ENCODE measurements around the gene MED9. TPM values are rescaled to one million over a fixed set of nuclear protein-coding genes. Genes with fewer than 3 reads are reported as not detected.
"Not testable (repeated sequence)": the region's sequence is repeated elsewhere in the genome, so short reads cannot be mapped to it uniquely, and the experiment has no call there.

The MED9 gene
- total and polyA plus RNA-seq, 4 donors: 6.4 to 12.5 (median 8.8) TPM

DNA sequence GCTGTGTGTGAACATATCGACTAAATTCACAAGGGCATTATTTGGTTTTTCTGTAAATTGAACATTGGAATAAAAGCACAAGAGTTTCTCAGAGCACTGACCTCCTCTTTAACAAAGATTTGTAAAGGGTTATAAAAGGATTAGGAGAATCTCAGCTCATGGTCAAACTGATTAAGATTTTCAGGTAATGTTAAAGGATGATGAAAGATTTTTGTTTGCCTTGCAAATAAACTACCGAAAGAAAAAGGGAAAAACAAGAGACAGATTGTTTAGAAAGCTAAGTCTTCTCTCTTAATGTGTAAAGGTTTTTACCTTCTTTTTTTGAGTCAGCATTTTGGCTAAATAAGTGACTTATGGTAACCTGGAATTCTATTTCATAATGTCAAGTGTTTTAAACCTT lies 47.6 kb upstream of the MED9 start:
- Histone ChIP-seq H3K9me3 (ENCODE audit: control insufficient read depth in 4 of 4, low read length in 3 of 4) (peaks cover 0 to 3% (median 0%) of the 10 kb centered on the region in 4 donors), H3K4me3 (ENCODE audit: low read depth in 1 of 3, low read length in 3 of 3) (no peak overlapping the region), H3K27me3 (ENCODE audit: control insufficient read depth in 4 of 4, insufficient read depth in 4 of 4, low read length in 3 of 4) (no peaks in the 10 kb centered on the region), H3K27ac (ENCODE audit: low read depth in 1 of 2, low read length in 2 of 2) (peak overlapping the region in 1 of 2 donors; percentile 40), H3K36me3 (ENCODE audit: control insufficient read depth in 4 of 4, insufficient read depth in 3 of 4, low read depth in 1 of 4, low read length in 3 of 4) (no peaks in the 10 kb centered on the region), H3K4me1 (ENCODE audit: control insufficient read depth in 4 of 4, insufficient read depth in 4 of 4, low read length in 3 of 4) (peaks cover 0 to 4% (median 0%) of the 10 kb centered on the region in 4 donors), H3K9ac (ENCODE audit: low read depth in 1 of 2, low read length in 2 of 2) (peak overlapping the region in 1 of 2 donors; percentile 89)
- no peak for DNase-seq (ENCODE audit: low spot score)
- WGBS: 44% methylated on average over 2 of the region's 2 CpGs
- TF ChIP-seq HNF4G (IDR thresholded peaks at IDR 0.05): no peak
- peak; percentile 20 for TF ChIP-seq SP1 (IDR thresholded peaks at IDR 0.05)
- TF ChIP-seq, protein P1, sequence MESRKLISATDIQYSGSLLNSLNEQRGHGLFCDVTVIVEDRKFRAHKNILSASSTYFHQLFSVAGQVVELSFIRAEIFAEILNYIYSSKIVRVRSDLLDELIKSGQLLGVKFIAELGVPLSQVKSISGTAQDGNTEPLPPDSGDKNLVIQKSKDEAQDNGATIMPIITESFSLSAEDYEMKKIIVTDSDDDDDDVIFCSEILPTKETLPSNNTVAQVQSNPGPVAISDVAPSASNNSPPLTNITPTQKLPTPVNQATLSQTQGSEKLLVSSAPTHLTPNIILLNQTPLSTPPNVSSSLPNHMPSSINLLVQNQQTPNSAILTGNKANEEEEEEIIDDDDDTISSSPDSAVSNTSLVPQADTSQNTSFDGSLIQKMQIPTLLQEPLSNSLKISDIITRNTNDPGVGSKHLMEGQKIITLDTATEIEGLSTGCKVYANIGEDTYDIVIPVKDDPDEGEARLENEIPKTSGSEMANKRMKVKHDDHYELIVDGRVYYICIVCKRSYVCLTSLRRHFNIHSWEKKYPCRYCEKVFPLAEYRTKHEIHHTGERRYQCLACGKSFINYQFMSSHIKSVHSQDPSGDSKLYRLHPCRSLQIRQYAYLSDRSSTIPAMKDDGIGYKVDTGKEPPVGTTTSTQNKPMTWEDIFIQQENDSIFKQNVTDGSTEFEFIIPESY (IDR thresholded peaks at IDR 0.05): no peak
- TF ChIP-seq, protein P2, sequence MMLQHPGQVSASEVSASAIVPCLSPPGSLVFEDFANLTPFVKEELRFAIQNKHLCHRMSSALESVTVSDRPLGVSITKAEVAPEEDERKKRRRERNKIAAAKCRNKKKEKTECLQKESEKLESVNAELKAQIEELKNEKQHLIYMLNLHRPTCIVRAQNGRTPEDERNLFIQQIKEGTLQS (IDR thresholded peaks at IDR 0.05): no peak
- TF ChIP-seq, protein P3, sequence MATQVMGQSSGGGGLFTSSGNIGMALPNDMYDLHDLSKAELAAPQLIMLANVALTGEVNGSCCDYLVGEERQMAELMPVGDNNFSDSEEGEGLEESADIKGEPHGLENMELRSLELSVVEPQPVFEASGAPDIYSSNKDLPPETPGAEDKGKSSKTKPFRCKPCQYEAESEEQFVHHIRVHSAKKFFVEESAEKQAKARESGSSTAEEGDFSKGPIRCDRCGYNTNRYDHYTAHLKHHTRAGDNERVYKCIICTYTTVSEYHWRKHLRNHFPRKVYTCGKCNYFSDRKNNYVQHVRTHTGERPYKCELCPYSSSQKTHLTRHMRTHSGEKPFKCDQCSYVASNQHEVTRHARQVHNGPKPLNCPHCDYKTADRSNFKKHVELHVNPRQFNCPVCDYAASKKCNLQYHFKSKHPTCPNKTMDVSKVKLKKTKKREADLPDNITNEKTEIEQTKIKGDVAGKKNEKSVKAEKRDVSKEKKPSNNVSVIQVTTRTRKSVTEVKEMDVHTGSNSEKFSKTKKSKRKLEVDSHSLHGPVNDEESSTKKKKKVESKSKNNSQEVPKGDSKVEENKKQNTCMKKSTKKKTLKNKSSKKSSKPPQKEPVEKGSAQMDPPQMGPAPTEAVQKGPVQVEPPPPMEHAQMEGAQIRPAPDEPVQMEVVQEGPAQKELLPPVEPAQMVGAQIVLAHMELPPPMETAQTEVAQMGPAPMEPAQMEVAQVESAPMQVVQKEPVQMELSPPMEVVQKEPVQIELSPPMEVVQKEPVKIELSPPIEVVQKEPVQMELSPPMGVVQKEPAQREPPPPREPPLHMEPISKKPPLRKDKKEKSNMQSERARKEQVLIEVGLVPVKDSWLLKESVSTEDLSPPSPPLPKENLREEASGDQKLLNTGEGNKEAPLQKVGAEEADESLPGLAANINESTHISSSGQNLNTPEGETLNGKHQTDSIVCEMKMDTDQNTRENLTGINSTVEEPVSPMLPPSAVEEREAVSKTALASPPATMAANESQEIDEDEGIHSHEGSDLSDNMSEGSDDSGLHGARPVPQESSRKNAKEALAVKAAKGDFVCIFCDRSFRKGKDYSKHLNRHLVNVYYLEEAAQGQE (IDR thresholded peaks at IDR 0.05): no peak
- TF ChIP-seq EGR1 (IDR thresholded peaks at IDR 0.05; ENCODE audit: low read depth in 2 of 2): no peak
- peak in 1 of 2 donors; percentile 15 for TF ChIP-seq HNF4A (conservative IDR thresholded peaks at IDR 0.05)
- no peak for TF ChIP-seq FOXA2 (IDR thresholded peaks at IDR 0.05)

DNA sequence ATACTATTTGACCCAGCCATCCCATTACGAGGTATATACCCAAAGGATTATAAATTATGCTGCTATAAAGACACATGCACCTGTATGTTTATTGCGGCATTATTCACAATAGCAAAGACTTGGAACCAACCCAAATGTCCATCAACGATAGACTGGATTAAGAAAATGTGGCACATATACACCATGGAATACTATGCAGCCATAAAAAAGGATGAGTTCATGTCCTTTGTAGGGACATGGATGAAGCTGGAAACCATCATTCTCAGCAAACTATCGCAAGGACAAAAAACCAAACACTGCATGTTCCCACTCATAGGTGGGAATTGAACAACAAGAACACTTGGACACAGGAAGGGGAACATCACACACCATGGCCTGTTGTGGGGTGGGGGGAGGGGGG lies 45.9 kb upstream of the MED9 start:
- not testable (repeated sequence) for H3K4me1 ChIP-seq (ENCODE audit: control insufficient read depth in 4 of 4, insufficient read depth in 4 of 4, low read length in 3 of 4); H3K9me3 ChIP-seq (ENCODE audit: control insufficient read depth in 4 of 4, low read length in 3 of 4); H3K36me3 ChIP-seq (ENCODE audit: control insufficient read depth in 4 of 4, insufficient read depth in 3 of 4, low read depth in 1 of 4, low read length in 3 of 4); H3K27me3 ChIP-seq (ENCODE audit: control insufficient read depth in 4 of 4, insufficient read depth in 4 of 4, low read length in 3 of 4); H3K9ac ChIP-seq (ENCODE audit: low read depth in 1 of 2, low read length in 2 of 2); H3K4me3 ChIP-seq (ENCODE audit: low read depth in 1 of 3, low read length in 3 of 3); DNase-seq (ENCODE audit: low spot score); H3K27ac ChIP-seq (ENCODE audit: low read depth in 1 of 2, low read length in 2 of 2)
- WGBS: 95% methylated on average over 4 of the region's 4 CpGs

DNA sequence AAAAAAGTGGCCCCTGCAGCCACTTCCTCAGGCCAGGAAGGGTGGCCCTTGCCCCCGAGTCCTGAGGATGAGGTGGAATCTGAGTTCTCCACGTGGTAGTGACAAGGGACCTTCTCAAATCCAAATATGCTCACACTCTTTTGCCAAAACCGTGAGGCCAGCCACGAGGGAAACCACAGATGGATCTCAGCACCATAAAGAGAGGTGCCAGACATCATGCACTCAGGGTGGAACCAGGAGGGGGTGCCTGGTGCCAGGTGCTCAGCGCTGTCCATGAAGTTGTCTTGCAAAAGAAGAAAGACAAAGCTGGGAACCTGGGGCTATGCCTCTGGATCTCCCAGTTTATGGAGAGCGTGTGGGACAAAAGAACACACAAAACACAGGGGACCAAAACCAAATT lies 45.2 kb upstream of the MED9 start:
- no peak overlapping the region for H3K27ac ChIP-seq (ENCODE audit: low read depth in 1 of 2, low read length in 2 of 2)
- no peak overlapping the region for H3K4me3 ChIP-seq (ENCODE audit: low read depth in 1 of 3, low read length in 3 of 3)
- no peaks in the 10 kb centered on the region for H3K9me3 ChIP-seq (ENCODE audit: control insufficient read depth in 4 of 4, low read length in 3 of 4)
- no peaks in the 10 kb centered on the region for H3K36me3 ChIP-seq (ENCODE audit: control insufficient read depth in 4 of 4, insufficient read depth in 3 of 4, low read depth in 1 of 4, low read length in 3 of 4)
- no peak for DNase-seq (ENCODE audit: low spot score)
- no peak overlapping the region for H3K9ac ChIP-seq (ENCODE audit: low read depth in 1 of 2, low read length in 2 of 2)
- WGBS: 77% methylated on average over 6 of the region's 6 CpGs
- TF ChIP-seq FOXA1 (IDR thresholded peaks at IDR 0.05) (no peak), HNF4A (conservative IDR thresholded peaks at IDR 0.05) (no peak), HNF4G (IDR thresholded peaks at IDR 0.05) (no peak), GABPA (IDR thresholded peaks at IDR 0.05 in 1 of 2, conservative IDR thresholded peaks at IDR 0.05 in 1 of 2) (no peak), TAF1 (conservative IDR thresholded peaks at IDR 0.05) (no peak), RAD21 (IDR thresholded peaks at IDR 0.05) (no peak), EGR1 (IDR thresholded peaks at IDR 0.05; ENCODE audit: low read depth in 2 of 2) (no peak), JUND (IDR thresholded peaks at IDR 0.05) (no peak), RXRA (IDR thresholded peaks at IDR 0.05) (no peak)
- TF ChIP-seq, protein P3 (IDR thresholded peaks at IDR 0.05): no peak
- TF ChIP-seq, protein P4, sequence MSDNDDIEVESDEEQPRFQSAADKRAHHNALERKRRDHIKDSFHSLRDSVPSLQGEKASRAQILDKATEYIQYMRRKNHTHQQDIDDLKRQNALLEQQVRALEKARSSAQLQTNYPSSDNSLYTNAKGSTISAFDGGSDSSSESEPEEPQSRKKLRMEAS (IDR thresholded peaks at IDR 0.05): no peak
- TF ChIP-seq, protein P2 (IDR thresholded peaks at IDR 0.05): no peak
- TF ChIP-seq, protein P1 (IDR thresholded peaks at IDR 0.05): no peak
- peaks cover 0 to 4% (median 0%) of the 10 kb centered on the region in 4 donors for H3K4me1 ChIP-seq (ENCODE audit: control insufficient read depth in 4 of 4, insufficient read depth in 4 of 4, low read length in 3 of 4)
- no peaks in the 10 kb centered on the region for H3K27me3 ChIP-seq (ENCODE audit: control insufficient read depth in 4 of 4, insufficient read depth in 4 of 4, low read length in 3 of 4)

All from liver (tissue), 9 donors.